Activated gamma-delta T cell treated with anti-CD3 and anti-CD28 coated beads, Interleukin-2, amount 50 U/mL, for 16 hours (primary cell): ENCODE data around the gene VTI1B.
A peak's percentile ranks its signal among the peaks of the same experiment; 100 is the strongest.
"Not testable (repeated sequence)": the region's sequence is repeated elsewhere in the genome, so short reads cannot be mapped to it uniquely, and the experiment has no call there.

ENCODE experiments used
- DNase-seq: peaks from one replicate; pipeline ENCODE4 v3.0.0-alpha.2; 2020; ENCODE audit warnings: low read depth

VTI1B gene

GRCh38 chr14:67627519-67627918 is 46.9 kb downstream of the VTI1B start:
- no peak for DNase-seq

DNA sequence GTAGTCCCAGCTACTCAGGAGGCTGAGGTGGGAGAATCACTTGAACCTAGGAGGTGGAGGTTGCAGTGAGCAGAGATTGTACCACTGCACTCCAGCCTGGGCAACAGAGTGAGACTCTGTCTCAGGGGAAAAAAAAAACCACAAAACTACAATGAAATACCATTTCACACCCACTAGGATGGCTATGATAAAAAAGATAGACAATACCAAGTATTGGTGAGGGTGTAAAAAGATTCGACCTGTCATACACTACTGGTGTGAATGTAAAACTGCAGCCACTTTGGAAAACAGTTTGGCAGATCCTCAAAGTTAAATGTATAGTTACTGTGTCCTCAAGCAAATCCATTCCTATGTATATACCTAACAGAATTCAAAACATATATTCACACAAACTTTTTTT is 48.3 kb downstream of the VTI1B start:
- not testable (repeated sequence) for DNase-seq

- DNase-seq = no peak
Measured at GRCh38 chr14:67623114-67623513, 51.3 kb downstream of the VTI1B start.

DNA sequence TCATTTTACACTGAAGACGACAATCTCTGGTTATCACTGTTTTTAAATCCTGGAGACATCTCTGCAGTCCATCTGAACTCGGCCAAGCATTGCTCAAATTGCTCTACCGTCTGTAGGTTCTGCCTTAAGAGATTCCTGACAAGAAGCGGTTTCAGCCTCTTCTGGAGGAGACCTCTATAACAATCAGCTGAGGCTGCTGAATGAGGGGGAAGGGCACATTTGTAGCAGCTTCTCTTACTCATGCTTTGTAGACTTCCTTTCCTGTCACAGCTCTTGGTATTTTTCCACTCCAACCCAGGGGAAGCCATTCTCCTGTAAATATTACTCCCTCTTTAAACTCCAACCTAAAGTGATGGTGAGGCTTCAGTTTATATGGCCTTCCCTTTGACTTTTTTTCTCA is 51.8 kb downstream of the VTI1B start:
- no peak for DNase-seq

DNA sequence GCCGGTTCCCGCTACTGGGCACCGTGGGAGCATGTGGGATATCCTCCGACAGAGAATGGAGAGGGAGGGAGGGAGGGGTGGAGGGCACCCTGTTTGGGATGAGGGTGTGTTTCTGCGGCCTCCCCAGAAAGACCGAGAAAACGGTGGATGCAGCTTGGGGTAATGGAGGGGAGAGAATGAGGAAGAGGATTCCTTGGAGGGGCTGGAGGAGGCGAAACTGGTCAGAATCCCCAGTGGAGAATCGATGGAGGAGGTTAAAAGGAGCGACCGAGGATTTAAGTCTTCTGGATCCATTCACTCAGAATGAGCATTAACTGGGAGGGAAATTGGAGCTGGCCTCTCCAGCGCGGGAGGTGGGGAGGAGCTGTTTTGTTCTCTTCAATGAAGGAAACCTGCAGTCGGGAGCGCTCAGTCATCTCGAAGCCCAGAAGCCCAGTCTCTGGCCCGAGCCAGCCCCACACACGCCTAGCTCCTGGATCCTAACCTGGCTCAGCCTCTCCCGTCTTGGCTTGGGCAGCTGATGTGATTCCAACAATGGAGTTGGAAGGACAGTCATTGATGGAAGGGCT is 54.1 kb downstream of the VTI1B start:
- no peak for DNase-seq

GRCh38 chr14:67619446-67620216 is 54.8 kb downstream of the VTI1B start, which contains the start of gene ARG2:
Gene ARG2, plus strand, starts transcription at chr14:67619920. Its CDS starts 58 bp downstream, at chr14:67619978.
- peak; percentile 94 for DNase-seq

DNA sequence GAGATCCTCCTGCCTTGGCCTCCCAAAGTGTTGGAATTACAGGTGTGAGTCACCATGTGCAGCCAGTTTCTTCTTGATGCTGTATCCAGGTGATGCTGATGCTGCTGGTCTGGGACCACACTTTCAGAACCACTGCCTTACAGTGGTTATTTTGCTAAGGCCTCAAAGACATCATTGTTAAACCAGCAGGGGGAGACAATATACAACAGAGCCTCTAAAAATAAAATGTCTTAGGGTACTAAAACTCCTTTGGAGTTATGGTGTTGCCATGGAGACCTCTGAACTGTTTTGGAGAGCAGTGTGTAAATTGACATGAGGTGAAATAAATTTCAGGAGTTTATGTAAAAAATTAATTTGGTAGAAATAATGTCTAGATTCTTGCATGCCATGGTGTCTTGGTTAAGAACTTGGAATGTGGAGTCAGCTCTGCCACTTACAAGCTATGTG is 55.8 kb downstream of the VTI1B start:
- no peak for DNase-seq

DNA sequence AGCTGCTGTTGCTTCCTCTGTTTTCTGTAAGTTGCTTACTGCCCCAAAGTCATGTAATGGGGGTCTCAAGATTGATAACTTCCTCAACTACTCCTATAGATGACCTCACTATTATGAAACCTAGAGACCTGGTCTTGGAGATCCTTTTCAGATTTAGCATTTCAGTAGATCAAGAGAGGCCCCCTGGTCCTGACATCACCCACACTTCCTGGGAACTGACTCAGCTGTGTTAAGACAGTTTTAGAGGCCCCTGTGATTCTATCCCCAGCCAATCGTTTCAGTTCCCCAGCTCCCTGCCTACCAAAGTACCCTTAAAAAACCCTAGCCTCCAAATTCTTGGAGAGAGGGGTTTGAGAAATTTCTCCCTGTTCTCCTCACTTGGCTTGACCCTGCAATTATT is 63.9 kb downstream of the VTI1B start:
- no peak for DNase-seq

DNA sequence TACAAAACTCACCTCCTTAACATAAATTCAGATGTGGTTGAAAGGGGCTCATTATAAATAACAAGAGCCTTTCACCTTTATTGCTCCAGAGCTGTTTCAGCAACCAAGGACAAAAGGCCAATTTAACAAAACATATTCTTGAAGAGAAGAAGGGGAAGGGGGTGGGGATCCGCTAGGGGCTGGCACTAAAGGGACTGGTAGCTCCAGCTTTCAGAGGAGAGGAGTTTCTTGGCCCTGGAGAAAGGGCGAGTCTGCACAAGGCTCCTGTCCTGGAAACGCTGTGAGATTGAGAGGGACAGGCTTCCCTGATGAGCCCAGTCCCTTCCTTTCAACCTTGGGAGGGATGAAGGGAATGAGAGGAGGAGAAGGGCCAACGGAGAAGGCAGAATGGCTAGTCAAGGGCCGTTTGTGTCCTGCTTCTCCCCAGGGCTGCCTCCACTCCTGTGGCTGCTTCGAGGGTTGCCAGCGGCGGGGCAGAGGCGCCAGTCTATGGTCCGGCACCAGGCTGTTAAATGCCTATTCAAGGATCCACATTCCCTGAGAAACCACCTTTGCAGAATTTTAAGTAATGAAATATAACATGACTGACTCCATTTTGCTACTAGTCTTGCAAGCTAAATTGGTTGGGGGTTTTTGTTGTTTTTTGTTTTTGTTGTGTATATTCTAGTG is 64.7 kb downstream of the VTI1B start:
- no peak for DNase-seq

DNA sequence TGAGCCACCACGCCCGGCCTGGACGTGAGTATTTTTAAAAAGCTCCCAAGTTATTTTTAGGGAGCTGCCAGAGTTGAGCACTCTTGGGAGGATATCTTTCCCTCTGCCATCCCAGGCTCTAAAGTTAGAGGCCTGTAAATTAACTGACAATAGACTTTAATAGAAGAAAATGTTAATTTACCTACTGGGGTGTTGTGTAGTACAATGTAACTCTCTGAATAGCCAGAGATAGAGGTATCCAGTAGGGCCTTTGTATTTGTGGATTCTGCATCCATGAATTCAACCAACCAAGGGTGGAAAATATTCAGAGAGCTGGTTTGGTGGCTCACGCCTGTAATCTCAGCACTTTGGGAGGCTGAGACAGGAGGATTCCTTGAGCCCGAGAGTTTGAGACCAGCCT is 66.8 kb downstream of the VTI1B start:
- DNase-seq = no peak

DNA sequence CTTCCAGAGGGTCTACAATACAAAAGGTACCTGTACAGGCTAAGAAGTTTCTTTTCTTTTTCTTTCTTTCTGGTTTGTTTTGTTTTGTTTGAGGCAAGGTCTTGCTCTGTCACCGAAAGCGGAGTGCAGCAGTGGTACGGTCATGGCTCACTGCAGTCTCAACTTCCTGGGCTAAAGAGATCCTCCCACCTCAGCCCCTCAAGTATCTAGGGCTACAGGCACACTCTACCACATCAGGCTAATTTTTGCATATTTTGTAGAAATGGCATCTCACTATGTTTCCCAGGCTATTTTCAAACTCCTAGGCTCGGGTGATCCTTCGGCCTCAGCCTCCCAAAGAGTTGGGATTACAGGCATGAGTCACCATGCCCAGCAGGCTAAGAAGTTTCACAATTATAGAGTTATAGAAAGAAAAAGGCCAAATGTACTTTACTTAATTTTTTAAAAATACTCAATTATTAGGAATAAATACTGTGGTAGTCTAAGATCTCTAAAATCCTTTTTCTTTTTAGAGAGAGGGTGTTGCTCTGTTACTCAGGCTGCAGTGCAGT is 71.4 kb downstream of the VTI1B start:
- DNase-seq = no peak

DNA sequence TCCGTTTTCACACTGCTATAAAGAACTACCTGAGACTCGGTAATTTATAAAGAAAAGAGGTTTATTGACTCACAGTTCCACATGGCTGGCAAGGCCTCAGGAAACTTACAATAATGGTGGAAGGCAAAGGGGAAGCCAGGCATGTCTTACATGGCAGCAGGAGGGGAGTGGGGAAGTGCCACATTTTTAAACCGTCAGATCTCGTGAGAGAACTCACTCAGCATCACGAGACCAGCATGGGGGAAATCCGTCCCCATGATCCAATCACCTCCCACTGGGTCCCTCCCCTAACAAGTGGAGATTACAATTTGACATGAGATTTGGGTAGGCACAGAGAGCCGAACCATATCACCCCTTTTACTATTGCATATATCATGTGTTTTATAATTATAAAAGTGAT is 72.4 kb downstream of the VTI1B start:
- DNase-seq = no peak

DNA sequence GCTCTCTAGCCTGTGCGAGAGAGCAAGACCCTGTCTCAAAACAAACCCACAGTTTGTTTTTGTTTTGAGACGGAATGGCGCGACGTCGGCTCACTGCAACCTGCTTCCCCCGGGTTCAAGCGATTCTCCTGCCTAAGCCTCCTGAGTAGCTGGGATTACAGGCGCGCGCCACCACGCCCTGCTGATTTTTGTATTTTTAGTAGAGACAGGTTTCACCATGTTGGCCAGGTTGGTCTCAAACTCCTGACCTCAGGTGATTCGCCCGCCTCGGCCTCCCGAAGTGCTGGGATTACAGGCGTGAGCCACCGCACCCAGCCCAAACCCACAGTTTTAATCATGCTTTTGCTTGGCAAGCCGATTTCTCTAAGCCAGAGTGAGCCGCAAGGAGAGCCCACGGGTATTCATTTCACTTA is 73.9 kb downstream of the VTI1B start:
- not testable (repeated sequence) for DNase-seq

DNA sequence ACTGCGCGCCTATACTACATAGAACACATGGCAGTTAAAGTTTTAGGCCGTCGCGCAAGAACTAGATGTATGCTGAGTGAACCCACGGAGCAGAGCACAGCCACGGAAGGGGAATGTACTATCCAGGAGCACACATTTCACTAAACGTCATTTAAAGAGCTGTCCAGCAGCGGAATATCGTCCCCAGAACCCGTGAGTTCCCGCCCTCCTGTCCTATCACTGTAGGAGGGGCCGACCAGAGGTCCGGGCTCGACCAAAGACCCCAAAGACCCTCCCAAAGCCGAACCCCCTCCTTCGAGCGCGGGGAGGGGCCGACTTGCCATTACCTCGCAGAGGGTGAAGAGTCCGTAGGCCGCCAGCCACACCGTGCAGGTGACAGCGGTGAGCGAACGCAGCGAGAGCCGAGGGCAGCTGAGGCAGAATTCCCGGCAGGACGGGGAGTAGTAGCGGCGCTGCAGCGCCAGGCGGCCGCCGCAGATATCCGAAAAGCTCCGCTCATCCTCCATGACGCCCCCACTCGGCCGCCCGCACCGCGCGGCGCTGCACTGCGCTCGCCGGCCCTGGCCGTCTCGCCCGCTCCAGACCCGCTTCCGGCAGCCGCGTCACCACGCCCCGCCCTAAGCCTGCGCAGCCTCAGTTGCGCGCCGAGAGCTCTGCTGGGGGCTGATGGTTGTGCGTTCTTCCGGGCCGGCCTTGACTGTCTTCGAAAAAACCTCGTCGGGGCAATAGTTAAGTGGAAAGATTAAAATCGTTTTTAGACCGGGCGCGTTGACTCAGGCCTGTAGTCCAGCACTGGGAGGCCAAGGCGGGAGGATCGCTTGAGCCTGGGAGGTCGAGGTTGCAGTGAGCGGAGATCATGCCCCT is 74.5 kb downstream of the VTI1B start, which contains the start of gene PIGH:
TSS of gene PIGH (minus strand) at position 571 of the 864 bp plus-strand sequence. CDS start at position 506, 65 bp downstream.
- peak; percentile 89 for DNase-seq
